HL-60/S4 treated with phorbol 12-myristate 13-acetate at 8.2 ng/mL for 4 days and 3 days (cell line): ENCODE measurements around the gene GUCA2B.

Experiments
- in situ Hi-C: fragments of 300-500 bp; cut with MboI; formaldehyde crosslinking; loops from 2 replicates; pipeline ENCODE4 v1.15.0; 2022; ENCODE audit warnings: low sequenced_read_pairs

The GUCA2B gene

DNA sequence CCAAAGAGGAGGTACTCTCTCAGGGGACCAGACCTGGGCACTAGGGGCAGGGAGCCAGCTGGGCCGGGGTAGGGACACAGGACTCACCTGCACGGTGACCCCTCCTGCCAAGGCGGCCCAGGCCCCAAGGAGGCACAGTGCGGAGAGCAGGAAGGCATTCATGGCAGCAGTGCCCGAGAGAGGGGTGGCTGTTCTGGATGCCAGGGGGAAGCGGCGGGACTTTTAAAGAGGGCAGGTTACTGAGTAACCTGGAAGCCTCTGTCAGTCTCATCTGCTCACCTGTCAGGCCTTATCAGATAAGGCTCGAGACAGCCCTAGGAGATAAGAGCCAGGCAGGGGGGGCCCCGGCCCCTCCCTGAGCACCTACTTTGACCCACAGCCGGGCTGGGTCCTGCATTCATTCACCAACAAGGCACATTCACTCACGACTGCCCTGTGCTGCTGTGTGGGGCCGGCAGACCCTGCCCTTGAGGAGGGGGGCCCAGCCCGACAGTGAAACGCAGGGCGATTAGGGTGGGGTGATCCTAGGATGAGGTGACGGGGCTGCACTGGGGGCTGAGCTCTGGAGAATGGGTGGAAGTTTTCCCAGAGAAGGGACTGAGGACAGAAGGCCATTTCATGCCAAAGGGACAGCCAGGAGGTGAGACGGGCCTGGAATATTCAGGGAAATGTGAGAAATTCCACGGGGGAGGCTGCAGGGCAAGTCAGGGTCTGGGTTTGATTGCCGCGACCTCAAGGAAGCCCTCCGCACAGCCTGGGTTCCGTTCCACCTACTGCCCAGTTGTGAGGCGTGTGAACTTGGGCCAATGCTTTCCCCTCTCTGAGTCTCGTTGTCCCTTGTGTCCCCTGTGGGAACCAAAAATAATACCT is 11.6 kb downstream of the GUCA2B start, which contains the start of gene GUCA2A:
Gene GUCA2A (minus strand): TSS at position 195 of the 870 bp plus-strand sequence. CDS start 33 bp downstream, at position 162.
- in situ Hi-C loops: no loop called here

DNA sequence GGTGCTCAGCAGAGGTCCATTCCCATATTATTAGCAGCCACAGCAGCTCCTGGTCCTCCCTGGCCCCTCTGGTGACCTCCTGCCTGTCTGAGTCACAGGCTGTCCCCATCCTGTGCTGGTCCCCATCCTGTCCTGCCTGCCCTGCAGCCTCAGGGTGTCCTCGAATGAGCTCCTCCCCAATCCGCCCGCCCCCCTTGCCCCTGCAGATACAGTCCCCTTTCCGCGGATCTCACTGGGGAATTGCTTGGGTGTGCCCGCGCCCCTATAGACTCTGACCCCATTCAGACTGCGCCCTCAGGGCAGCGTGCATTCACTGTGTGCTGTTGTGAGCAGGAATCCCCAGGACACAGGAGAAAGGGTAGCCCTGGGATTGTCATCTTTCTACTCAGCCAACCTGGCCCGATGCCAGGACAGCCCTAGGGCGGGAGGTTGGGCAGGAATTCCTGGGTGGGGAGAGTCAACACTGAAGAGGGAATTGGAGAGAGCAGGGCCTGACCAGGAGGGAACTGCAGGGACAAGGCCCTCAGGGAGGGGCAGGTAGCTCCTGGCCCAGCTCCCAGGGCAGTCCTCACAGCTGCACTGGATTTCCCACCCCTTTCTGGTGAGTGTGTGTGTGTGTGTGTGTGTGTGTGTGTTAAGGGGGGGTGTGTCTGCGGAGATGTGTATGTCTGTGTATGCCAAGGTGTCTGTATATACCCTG is 12.5 kb downstream of the GUCA2B start:
- in situ Hi-C loops: no loop called here

DNA sequence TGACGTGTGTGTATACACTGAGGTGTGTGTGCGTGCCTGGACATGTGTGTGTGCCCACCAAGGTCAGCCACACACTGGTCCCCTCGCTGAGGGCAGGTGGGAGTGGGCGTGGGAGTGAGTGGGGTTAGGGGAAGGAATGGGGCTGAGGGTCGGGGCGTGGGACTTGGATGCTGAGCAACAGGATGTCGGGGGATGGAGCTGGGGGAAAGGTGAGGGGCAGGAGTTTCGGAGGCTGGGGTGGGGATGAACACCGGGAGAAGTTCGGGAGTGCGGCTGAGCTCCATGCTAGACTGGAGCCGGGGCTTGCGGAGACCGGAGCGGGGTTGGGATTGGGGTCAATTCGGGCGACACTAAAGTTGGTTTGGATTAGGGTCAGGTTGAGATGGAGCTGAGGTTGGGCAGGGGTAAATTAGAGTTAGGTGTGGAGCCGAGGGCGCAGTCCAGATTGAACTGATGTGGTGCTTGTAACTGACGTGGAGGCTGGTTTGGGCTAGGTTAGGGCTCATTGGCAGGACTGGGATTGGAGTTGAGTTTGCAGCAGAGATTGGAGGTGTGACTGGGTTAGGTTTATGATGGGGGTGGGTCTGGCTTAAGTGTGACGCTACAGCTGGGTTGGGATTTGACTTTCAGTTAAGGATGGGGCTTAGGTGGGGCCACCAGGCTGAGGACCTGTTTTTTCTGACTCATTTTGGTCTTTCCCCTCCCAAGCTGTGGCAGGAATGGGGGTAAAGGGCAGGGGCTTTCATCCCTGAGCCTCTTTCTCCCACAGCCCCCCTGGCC is 14.6 kb downstream of the GUCA2B start:
- in situ Hi-C loops: no loop called here

GRCh38 chr1:42168391-42168670 is 15.1 kb downstream of the GUCA2B start:
- in situ Hi-C loops: no loop called here

DNA sequence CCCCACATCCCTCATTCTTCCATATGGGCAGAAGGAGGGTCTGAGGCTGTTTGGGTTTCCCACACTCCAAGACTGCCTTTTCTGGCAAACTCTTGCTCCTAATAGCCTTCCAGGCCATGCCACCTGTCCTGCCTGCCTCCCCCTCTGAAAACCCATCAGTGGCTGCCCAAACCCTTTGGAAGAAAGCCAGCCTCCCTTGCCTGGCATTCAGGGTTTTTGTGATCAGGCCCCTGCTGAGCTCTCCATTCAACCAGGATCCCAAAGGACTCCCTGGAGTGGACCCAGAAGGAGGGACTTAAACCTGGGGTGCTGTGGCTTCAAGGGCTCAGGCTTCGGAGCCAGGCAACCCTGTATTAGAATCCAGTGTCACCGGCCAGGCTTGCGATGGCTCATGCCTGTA is 15.6 kb downstream of the GUCA2B start:
- in situ Hi-C loops: no loop called here

DNA sequence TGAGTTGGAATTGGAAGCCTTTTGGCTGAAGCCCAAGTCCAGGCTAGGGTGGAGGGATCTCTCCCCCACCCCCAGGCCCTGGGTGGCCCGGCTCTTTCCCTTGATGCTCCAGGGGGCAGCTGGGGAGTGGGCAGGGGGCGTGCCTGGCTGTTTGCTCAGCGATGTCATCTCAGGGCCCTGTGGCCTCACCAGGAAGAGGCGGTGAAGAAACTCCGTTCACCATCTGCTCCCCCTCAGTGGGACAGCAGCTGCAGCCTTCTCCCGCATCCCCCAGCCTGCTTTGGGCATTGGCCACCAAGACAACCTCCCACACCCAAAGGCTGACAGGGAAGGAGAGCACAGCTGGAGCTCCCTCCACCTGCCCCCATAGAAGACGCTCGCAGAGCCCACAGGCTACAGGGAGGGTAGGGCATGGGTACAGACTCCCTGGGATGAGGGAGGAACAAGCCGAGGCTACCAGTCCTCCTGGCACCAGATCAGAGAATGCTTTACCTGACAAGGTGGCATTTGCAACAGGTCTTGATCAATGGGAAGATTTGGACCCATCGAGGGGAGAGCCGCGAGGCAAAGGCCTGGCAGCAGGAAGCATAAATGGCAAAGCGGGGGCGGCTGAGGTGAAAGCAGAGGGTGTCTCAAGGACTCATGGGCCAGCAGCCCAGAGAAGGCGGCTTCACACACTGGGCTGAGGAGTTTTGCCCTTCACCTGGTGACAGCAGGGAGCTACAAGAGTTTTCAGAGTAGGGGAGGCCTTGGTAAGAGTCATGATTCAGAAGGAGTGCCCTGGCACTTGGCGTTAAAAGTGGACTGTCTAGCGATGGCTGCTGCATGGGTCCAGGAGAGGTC is 17.8 kb downstream of the GUCA2B start:
- in situ Hi-C loops: no loop called here

DNA sequence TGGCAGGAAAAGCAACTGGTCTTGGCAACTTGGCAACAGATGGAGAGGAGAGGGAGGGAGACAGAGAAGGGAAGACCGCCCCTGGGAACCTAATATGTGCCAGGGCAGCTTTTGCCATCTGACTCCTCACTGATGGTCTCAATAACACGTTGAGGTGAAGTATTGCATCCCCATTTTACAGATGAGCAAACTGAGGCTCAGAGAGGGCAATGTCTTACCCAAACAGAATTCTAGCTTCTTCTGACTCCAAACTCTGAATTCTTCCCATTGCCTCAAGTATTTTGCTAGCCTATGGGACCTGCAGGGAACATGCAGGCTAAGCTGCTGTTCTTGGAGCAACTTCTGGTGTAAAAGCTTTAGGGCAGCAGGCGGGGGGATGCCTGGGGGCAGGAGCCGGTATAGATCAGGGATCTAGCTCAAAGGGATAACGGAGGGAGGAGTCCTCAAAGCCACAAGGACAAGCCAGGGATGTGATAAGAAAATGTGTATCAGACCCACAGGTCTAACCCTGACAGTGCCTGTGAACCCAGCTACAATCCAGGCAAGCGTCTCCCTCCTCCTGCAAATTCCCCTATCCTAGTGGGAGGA is 18.6 kb downstream of the GUCA2B start:
- in situ Hi-C loops: no loop called here

GRCh38 chr1:42172381-42173133 is 19.3 kb downstream of the GUCA2B start:
- in situ Hi-C loops: no loop called here

GRCh38 chr1:42173155-42173933 is 20.1 kb downstream of the GUCA2B start:
- in situ Hi-C loops: no loop called here

DNA sequence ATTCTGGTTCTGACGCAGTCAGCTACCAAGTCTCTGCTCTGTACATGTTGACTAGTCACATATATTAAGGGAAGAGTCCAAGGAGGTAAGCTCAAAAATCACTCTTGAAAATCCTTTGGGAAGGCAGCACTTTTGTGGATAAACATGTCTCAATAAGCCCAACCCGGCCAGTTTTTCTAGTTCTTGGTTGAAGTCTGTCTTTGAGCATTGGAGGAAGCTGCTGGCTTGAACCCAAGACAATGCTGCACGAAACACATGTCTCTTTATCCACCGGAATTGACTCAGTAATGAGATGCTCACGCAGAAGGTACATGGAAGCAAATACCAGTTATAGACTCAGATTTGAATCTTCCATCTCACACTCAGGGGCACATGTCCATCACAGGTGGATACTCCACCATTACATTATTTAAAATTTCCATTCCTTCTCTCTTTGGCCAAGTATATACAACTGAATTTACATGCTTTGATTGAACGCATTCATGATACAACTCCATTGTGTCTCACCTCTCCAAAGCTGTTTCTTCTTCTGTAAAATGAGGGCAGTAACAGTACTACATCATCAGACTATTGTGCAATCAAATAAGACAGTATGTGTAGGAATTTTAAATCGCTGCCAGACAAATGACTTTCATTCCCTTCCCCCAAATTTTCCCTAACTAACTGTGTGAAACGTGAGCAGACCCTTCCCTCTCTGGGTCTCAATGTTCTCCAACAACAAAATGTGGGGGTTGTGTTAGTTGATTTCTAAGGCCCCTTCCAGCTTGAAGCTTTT is 20.9 kb downstream of the GUCA2B start:
- in situ Hi-C loops: no loop called here

GRCh38 chr1:42175314-42176054 is 22.3 kb downstream of the GUCA2B start:
- in situ Hi-C loops: no loop called here

- in situ Hi-C loops: no loop called here
Observed at GRCh38 chr1:42176902-42177519, 23.8 kb downstream of the GUCA2B start.

GRCh38 chr1:42177541-42177981 is 24.4 kb downstream of the GUCA2B start:
- in situ Hi-C loops: no loop called here

DNA sequence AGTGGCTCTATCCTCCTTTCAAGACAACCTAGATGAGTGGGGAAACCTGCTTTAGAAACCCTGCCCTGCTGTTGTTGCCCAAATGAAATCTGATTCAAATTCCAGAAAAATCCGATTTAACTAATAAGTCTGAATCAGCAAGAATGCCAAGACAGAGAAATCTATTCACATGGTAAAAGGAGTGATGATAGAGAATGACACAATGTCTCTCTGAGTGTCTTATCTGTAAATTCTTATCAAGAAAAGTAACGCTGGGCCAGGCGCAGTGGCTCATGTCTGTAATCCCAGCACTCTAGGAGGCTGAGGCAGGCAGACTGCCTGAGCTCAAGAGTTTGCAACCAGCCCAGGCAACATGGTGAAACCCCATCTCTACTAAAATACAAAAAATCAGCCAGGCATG is 25.0 kb downstream of the GUCA2B start:
- in situ Hi-C loops: no loop called here

DNA sequence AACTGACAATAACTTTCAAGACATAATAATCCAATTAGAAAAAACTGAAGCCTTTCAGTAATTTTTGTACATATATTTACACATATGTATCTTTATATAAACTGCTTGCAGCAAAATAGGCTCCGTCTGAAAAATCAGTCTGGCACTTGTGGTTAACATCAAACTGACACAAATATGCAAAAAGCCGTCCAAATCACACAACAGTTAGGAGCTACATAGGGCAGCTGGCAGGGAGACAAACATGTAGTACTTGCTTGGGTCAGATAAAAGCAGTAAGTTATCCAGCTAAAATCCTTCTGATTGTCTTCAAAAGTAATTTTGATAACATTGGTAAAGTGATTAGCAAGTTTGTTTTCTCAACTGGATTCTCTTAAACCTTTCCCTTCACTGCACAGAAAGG is 26.1 kb downstream of the GUCA2B start:
- in situ Hi-C loops: no loop called here

GRCh38 chr1:42179900-42180329 is 26.7 kb downstream of the GUCA2B start:
- in situ Hi-C loops: no loop called here

DNA sequence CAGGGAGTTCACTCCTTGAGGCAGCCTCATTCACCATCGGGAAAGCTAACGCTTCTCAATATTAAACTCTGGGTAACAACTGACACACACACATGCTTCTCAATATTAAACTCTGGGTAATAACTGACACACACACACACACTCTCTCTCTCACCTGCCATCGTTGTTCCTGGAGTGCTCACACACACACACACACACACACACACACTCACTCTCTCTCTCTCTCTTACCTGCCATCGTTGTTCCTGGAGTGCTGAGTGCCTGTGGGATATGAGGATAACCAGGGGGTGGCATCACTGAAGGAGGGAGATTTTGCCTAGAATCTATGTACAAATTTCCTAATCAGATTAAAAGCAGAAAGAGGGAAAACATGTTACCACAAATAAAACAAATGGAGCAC is 28.5 kb downstream of the GUCA2B start:
- in situ Hi-C loops: no loop called here
